Thoracic aorta (tissue), 2 donors: ENCODE data around the gene CELSR2. TPM values are rescaled to one million over a fixed set of nuclear protein-coding genes. Genes with fewer than 3 reads are reported as not detected.
A peak's percentile ranks its signal among the peaks of the same experiment; 100 is the strongest.

Source experiments
- ATAC-seq: fragments of 150-250 bp; one replicate; pipeline ENCODE4 v1.8.0; 2017; ENCODE audit warnings: low read depth; ENCODE audit not compliant: insufficient number of reproducible peaks, low FRiP score
- DNase-seq: peaks from one replicate; pipeline ENCODE4 v3.0.0-alpha.2; 2020; ENCODE audit warnings: low spot score
- H3K27ac ChIP-seq, 2 donors: fragments of 200-600 bp; sonication (generic); 1 replicate in 1 of 2; 2 replicates in 1 of 2; pipeline ENCODE4 v1.5.1; 2016; ENCODE audit warnings: mild to moderate bottlenecking in 2 of 2, moderate library complexity in 2 of 2
- H3K27me3 ChIP-seq: fragments of 200-600 bp; sonication (generic); replicated peaks from 2 replicates; pipeline ENCODE4 v1.6.0; 2016; ENCODE audit warnings: mild to moderate bottlenecking; ENCODE audit not compliant: insufficient read depth
- H3K36me3 ChIP-seq: fragments of 200-600 bp; sonication (generic); one replicate; pipeline ENCODE4 v1.5.1; 2016
- H3K4me1 ChIP-seq, 2 donors: fragments of 200-600 bp; sonication (generic); 1 replicate in 1 of 2; 2 replicates in 1 of 2; pipeline versions ENCODE4 v1.5.1 to v1.6.0; 2016; ENCODE audit warnings: low read depth in 2 of 2, mild to moderate bottlenecking in 1 of 2; ENCODE audit not compliant: control insufficient read depth in 1 of 2
- H3K4me3 ChIP-seq: fragments of 200-600 bp; sonication (generic); 2 replicates; pipeline ENCODE4 v1.5.1; 2016; ENCODE audit warnings: mild to moderate bottlenecking
- H3K9me3 ChIP-seq: fragments of 200-600 bp; sonication (generic); 2 replicates; pipeline ENCODE4 v1.5.1; 2016
- CTCF ChIP-seq: fragments of 200-600 bp; sonication (generic); IDR thresholded peaks from one replicate; pipeline ENCODE4 v1.5.1; 2019; ENCODE audit warnings: antibody characterized with exemption
- total RNA-seq, 2 donors: library from RNA; depleted of rRNA; stranded (reverse); fragments of >200 nt; gene quantifications; one replicate each; pipeline versions ENCODE4 v1.1.0 to v1.2.3, GENCODE V29; 2016

The CELSR2 gene
- total RNA-seq, 2 donors from 2014 or later, result 4.0 to 10.0 TPM

GRCh38 chr1:109239047-109239408 is 10.3 kb upstream of the CELSR2 start:
- no peaks in the 10 kb centered on the region for H3K27me3 ChIP-seq
- no peak overlapping the region for H3K27ac ChIP-seq
- DNase-seq (no peak), ATAC-seq (no peak)
- no peak overlapping the region for H3K4me3 ChIP-seq
- H3K4me1 ChIP-seq, result peaks cover 12 to 31% of the 10 kb centered on the region in 2 donors
- H3K9me3 ChIP-seq, result no peaks in the 10 kb centered on the region
- H3K36me3 ChIP-seq, result peaks cover 50% of the 10 kb centered on the region
- no peak for TF ChIP-seq CTCF

- no peak for DNase-seq
- peak; percentile 24 for TF ChIP-seq CTCF
- ATAC-seq, result no peak
- no peaks in the 10 kb centered on the region for H3K27me3 ChIP-seq
- no peak overlapping the region for H3K4me3 ChIP-seq
- peaks cover 12 to 31% of the 10 kb centered on the region in 2 donors for H3K4me1 ChIP-seq
- H3K27ac ChIP-seq, result peak overlapping the region in 1 of 2 donors; percentile 2
- no peaks in the 10 kb centered on the region for H3K9me3 ChIP-seq
- H3K36me3 ChIP-seq, result peaks cover 47% of the 10 kb centered on the region
Measured at GRCh38 chr1:109239409-109240068, 9.8 kb upstream of the CELSR2 start.

GRCh38 chr1:109240158-109241152 is 8.9 kb upstream of the CELSR2 start:
- peak overlapping the region in 1 of 2 donors; percentile 2 for H3K27ac ChIP-seq
- no peaks in the 10 kb centered on the region for H3K27me3 ChIP-seq
- no peak for DNase-seq
- no peak for TF ChIP-seq CTCF
- H3K4me1 ChIP-seq, result peaks cover 12 to 31% of the 10 kb centered on the region in 2 donors
- peaks cover 38% of the 10 kb centered on the region for H3K36me3 ChIP-seq
- H3K4me3 ChIP-seq, result peak overlapping the region; percentile 9
- ATAC-seq, result no peak
- no peaks in the 10 kb centered on the region for H3K9me3 ChIP-seq

GRCh38 chr1:109241344-109241743 is 8.0 kb upstream of the CELSR2 start:
- H3K36me3 ChIP-seq, result peaks cover 29% of the 10 kb centered on the region
- no peaks in the 10 kb centered on the region for H3K9me3 ChIP-seq
- peaks cover 12 to 31% of the 10 kb centered on the region in 2 donors for H3K4me1 ChIP-seq
- ATAC-seq (no peak), DNase-seq (no peak)
- no peak overlapping the region for H3K4me3 ChIP-seq
- no peaks in the 10 kb centered on the region for H3K27me3 ChIP-seq
- no peak for TF ChIP-seq CTCF
- no peak overlapping the region for H3K27ac ChIP-seq

- ATAC-seq (no peak), DNase-seq (no peak)
- H3K4me1 ChIP-seq, result peaks cover 12 to 31% of the 10 kb centered on the region in 2 donors
- no peak for TF ChIP-seq CTCF
- no peak overlapping the region for H3K4me3 ChIP-seq
- H3K36me3 ChIP-seq, result peaks cover 23% of the 10 kb centered on the region
- no peaks in the 10 kb centered on the region for H3K27me3 ChIP-seq
- H3K9me3 ChIP-seq, result no peaks in the 10 kb centered on the region
- H3K27ac ChIP-seq, result no peak overlapping the region
Measured at GRCh38 chr1:109241841-109242345, 7.4 kb upstream of the CELSR2 start.
